Smooth muscle cell of the brain vasculature (primary cell): ENCODE results near the gene SERPINI2.

Experiments
- DNase-seq: peaks from one replicate; pipeline ENCODE4 v3.0.0-alpha.2; 2012; ENCODE audit warnings: low read depth, low spot score

SERPINI2 gene

GRCh38 chr3:167473863-167474262 lies at the start of gene SERPINI2:
SERPINI2 (minus strand) TSS chr3:167474042; CDS start chr3:167471834, 2,208 bp downstream.
- no peak for DNase-seq

GRCh38 chr3:167521006-167521355 lies 47.1 kb upstream of the SERPINI2 start:
- DNase-seq = no peak

GRCh38 chr3:167520266-167521005 lies 46.6 kb upstream of the SERPINI2 start:
- no peak for DNase-seq

- DNase-seq = no peak
Measured at GRCh38 chr3:167507954-167508353, 34.1 kb upstream of the SERPINI2 start.

- no peak for DNase-seq
Measured at GRCh38 chr3:167502401-167502800, 28.6 kb upstream of the SERPINI2 start.

- no peak for DNase-seq
Measured at GRCh38 chr3:167501941-167502340, 28.1 kb upstream of the SERPINI2 start.

GRCh38 chr3:167497903-167498302 lies 24.1 kb upstream of the SERPINI2 start:
- DNase-seq = no peak

- DNase-seq = no peak
Measured at GRCh38 chr3:167493244-167493643, 19.4 kb upstream of the SERPINI2 start.

- DNase-seq = no peak
Measured at GRCh38 chr3:167491621-167492020, 17.8 kb upstream of the SERPINI2 start.

GRCh38 chr3:167489571-167489970 lies 15.7 kb upstream of the SERPINI2 start:
- DNase-seq = no peak

- no peak for DNase-seq
Measured at GRCh38 chr3:167487556-167487955, 13.7 kb upstream of the SERPINI2 start.

- no peak for DNase-seq
Measured at GRCh38 chr3:167484551-167484950, 10.7 kb upstream of the SERPINI2 start.

- DNase-seq = no peak
Measured at GRCh38 chr3:167483708-167484475, 10.1 kb upstream of the SERPINI2 start.

- no peak for DNase-seq
Measured at GRCh38 chr3:167481164-167481563, 7.3 kb upstream of the SERPINI2 start.

- no peak for DNase-seq
Measured at GRCh38 chr3:167480748-167481147, 6.9 kb upstream of the SERPINI2 start.

GRCh38 chr3:167469381-167469780 lies 4.5 kb downstream of the SERPINI2 start:
- DNase-seq = no peak

- no peak for DNase-seq
Measured at GRCh38 chr3:167467848-167468611, 5.8 kb downstream of the SERPINI2 start.

GRCh38 chr3:167466966-167467365 lies 6.9 kb downstream of the SERPINI2 start:
- no peak for DNase-seq

GRCh38 chr3:167456157-167456799 lies 17.6 kb downstream of the SERPINI2 start:
- DNase-seq = no peak

- DNase-seq = no peak
Measured at GRCh38 chr3:167453815-167454214, 20.0 kb downstream of the SERPINI2 start.

- DNase-seq = no peak
Measured at GRCh38 chr3:167451282-167451681, 22.6 kb downstream of the SERPINI2 start.

GRCh38 chr3:167450675-167451074 lies 23.2 kb downstream of the SERPINI2 start:
- DNase-seq = no peak
